Mucosa of rectum (tissue), 2 donors: ENCODE measurements around the gene ARMC5.
"Not testable (repeated sequence)": the region's sequence is repeated elsewhere in the genome, so short reads cannot be mapped to it uniquely, and the experiment has no call there.

Experiments used
- H3K27ac ChIP-seq, 2 donors: one replicate each; pipeline ENCODE4 v1.7.0; 2013; ENCODE audit warnings: inconsistent platforms in 2 of 2, low read depth in 2 of 2, low read length in 2 of 2
- H3K27me3 ChIP-seq, 2 donors: one replicate each; pipeline ENCODE4 v1.7.0; 2013; ENCODE audit warnings: low read length in 2 of 2; ENCODE audit not compliant: control insufficient read depth in 2 of 2, insufficient read depth in 2 of 2
- H3K36me3 ChIP-seq, 2 donors: one replicate each; pipeline ENCODE4 v1.7.0; 2013; ENCODE audit warnings: low read length in 2 of 2; ENCODE audit not compliant: control insufficient read depth in 2 of 2, insufficient read depth in 2 of 2
- H3K4me1 ChIP-seq, 2 donors: one replicate each; pipeline ENCODE4 v1.7.0; 2013; ENCODE audit warnings: low read length in 2 of 2, mild to moderate bottlenecking in 1 of 2; ENCODE audit not compliant: control insufficient read depth in 2 of 2, insufficient read depth in 2 of 2
- H3K4me3 ChIP-seq, 2 donors: one replicate each; pipeline ENCODE4 v1.7.0; 2013; ENCODE audit warnings: low read length in 2 of 2
- H3K9ac ChIP-seq, 2 donors: one replicate each; pipeline ENCODE4 v1.7.0; 2013; ENCODE audit warnings: low read length in 2 of 2, low read depth in 1 of 2, mild to moderate bottlenecking in 1 of 2
- H3K9me3 ChIP-seq, 2 donors: one replicate each; pipeline ENCODE4 v1.7.0; 2013; ENCODE audit warnings: low read length in 2 of 2; ENCODE audit not compliant: control insufficient read depth in 2 of 2
- donor health status: healthy.
- donor health status: Normal muscosa, but diverticular disease.

ARMC5 gene

GRCh38 chr16:31458844-31459686 lies at the start of gene ARMC5:
Gene ARMC5 (plus strand): TSS chr16:31459501. CDS start chr16:31459525, 24 bp downstream.
- peaks cover 30% of the 10 kb centered on the region in 2 donors for H3K4me1 ChIP-seq
- H3K9me3 ChIP-seq = no peaks in the 10 kb centered on the region
- H3K27me3 ChIP-seq = no peaks in the 10 kb centered on the region
- peak within 1 kb of the TSS; percentile 99 for H3K27ac ChIP-seq
- peak within 1 kb of the TSS; percentile 91 for H3K4me3 ChIP-seq
- H3K36me3 ChIP-seq = peaks cover 8 to 15% of the 10 kb centered on the region in 2 donors
- H3K9ac ChIP-seq = peak within 1 kb of the TSS; percentile 94 to 96

DNA sequence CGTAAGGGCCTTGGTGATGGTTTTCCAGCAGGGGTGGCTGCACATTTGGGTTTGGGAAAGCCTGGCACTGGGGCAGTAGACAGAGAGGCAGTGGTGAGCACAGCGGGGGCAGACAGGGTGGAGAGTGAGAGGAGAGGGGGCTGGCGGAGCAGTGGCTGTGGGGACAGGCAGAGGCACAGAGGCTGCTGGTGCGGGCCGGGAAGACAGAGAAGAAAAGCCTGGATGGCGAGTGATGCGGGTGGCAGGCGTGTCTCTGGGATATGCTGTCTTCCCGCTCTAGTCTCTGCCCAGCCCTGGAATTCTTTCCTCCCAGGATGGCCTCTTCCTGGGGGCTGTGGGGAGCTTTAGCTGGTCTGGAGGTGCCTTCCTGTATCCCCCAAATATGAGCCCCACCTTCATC lies 49.2 kb upstream of the ARMC5 start:
- H3K4me3 ChIP-seq = no peak overlapping the region
- no peak overlapping the region for H3K27ac ChIP-seq
- H3K4me1 ChIP-seq = no peaks in the 10 kb centered on the region
- H3K27me3 ChIP-seq = no peaks in the 10 kb centered on the region
- H3K36me3 ChIP-seq = no peaks in the 10 kb centered on the region
- H3K9me3 ChIP-seq = no peaks in the 10 kb centered on the region
- H3K9ac ChIP-seq = no peak overlapping the region

GRCh38 chr16:31411024-31411844 lies 48.1 kb upstream of the ARMC5 start:
- Histone ChIP-seq H3K36me3 (no peaks in the 10 kb centered on the region), H3K27ac (no peak overlapping the region)

GRCh38 chr16:31412750-31413149 lies 46.6 kb upstream of the ARMC5 start:
- Histone ChIP-seq H3K27ac (no peak overlapping the region), H3K36me3 (no peaks in the 10 kb centered on the region), H3K4me1 (no peaks in the 10 kb centered on the region), H3K9ac (no peak overlapping the region), H3K9me3 (no peaks in the 10 kb centered on the region), H3K4me3 (no peak overlapping the region), H3K27me3 (no peaks in the 10 kb centered on the region)

More at GRCh38 chr16:31411024-31411844, 48.1 kb upstream of the ARMC5 start:
- Histone ChIP-seq H3K4me3 (no peak overlapping the region), H3K27me3 (no peaks in the 10 kb centered on the region), H3K9me3 (no peaks in the 10 kb centered on the region), H3K9ac (no peak overlapping the region), H3K4me1 (no peaks in the 10 kb centered on the region)

DNA sequence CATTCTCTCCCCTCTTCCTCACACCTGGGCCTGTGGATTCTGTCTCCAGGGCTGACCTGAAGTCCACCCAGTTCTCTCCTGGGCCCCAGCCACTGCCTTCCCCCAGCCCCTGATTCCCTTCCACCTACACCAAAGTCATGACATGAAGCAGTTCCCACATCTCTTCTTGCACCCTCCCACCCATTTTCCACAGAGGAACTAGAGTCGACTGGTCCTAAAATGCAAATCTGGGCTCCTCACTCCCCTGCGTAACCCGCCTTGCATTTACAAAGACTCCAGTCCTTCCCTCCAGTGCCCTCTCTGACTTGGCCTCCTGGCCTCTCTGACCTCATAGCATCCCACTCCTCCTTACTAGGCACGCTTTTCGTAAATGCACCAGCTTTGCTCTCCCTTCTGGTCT lies 45.9 kb upstream of the ARMC5 start:
- no peak overlapping the region for H3K27ac ChIP-seq
- no peaks in the 10 kb centered on the region for H3K9me3 ChIP-seq
- H3K4me3 ChIP-seq = no peak overlapping the region
- peaks cover 0 to 2% of the 10 kb centered on the region in 2 donors for H3K27me3 ChIP-seq
- H3K9ac ChIP-seq = no peak overlapping the region
- H3K36me3 ChIP-seq = no peaks in the 10 kb centered on the region
- H3K4me1 ChIP-seq = no peaks in the 10 kb centered on the region

- Histone ChIP-seq H3K9ac (no peak overlapping the region), H3K9me3 (no peaks in the 10 kb centered on the region), H3K4me3 (no peak overlapping the region), H3K27ac (no peak overlapping the region), H3K36me3 (no peaks in the 10 kb centered on the region), H3K4me1 (no peaks in the 10 kb centered on the region), H3K27me3 (peaks cover 0 to 2% of the 10 kb centered on the region in 2 donors)
These were observed 45.4 kb upstream of the ARMC5 start for GRCh38 chr16:31413943-31414342.

- no peak overlapping the region for H3K4me3 ChIP-seq
- H3K36me3 ChIP-seq = no peaks in the 10 kb centered on the region
- H3K9ac ChIP-seq = no peak overlapping the region
- peaks cover 0 to 2% of the 10 kb centered on the region in 2 donors for H3K27me3 ChIP-seq
- no peaks in the 10 kb centered on the region for H3K4me1 ChIP-seq
- H3K9me3 ChIP-seq = no peaks in the 10 kb centered on the region
- H3K27ac ChIP-seq = no peak overlapping the region
These were observed 44.6 kb upstream of the ARMC5 start for GRCh38 chr16:31414706-31415105.

DNA sequence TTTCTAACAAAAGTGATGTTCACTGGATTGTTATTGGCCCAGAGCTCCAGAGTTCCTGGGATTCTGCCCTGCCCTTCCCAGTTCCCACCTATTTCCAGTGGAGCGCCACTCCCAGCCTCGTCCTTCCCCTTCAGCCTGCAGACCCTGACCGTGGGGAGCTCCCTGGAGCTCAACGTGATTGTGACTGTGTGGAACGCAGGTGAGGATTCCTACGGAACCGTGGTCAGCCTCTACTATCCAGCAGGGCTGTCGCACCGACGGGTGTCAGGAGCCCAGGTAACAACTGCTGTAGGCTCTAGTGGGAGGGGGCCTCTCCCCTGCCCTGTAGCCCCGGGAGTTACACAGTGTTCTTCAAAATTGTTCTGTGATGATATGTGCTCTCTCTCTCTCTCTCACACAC lies 42.9 kb upstream of the ARMC5 start:
- no peak overlapping the region for H3K9ac ChIP-seq
- no peaks in the 10 kb centered on the region for H3K9me3 ChIP-seq
- no peak overlapping the region for H3K27ac ChIP-seq
- peaks cover 0 to 2% of the 10 kb centered on the region in 2 donors for H3K27me3 ChIP-seq
- no peaks in the 10 kb centered on the region for H3K4me1 ChIP-seq
- H3K4me3 ChIP-seq = no peak overlapping the region
- no peaks in the 10 kb centered on the region for H3K36me3 ChIP-seq

GRCh38 chr16:31417036-31417435 lies 42.3 kb upstream of the ARMC5 start:
- H3K4me1 ChIP-seq, H3K9me3 ChIP-seq, H3K36me3 ChIP-seq, H3K27ac ChIP-seq, H3K4me3 ChIP-seq, H3K27me3 ChIP-seq, H3K9ac ChIP-seq: not testable (repeated sequence)

GRCh38 chr16:31417916-31418315 lies 41.4 kb upstream of the ARMC5 start:
- Histone ChIP-seq H3K36me3 (no peaks in the 10 kb centered on the region), H3K27ac (no peak overlapping the region), H3K27me3 (peaks cover 0 to 2% of the 10 kb centered on the region in 2 donors), H3K9me3 (no peaks in the 10 kb centered on the region), H3K4me3 (no peak overlapping the region), H3K9ac (no peak overlapping the region), H3K4me1 (no peaks in the 10 kb centered on the region)
